ENCODE data around the gene SPACA4.
A peak's percentile ranks its signal among the peaks of the same experiment; 100 is the strongest.
"Not testable (repeated sequence)": the region's sequence is repeated elsewhere in the genome, so short reads cannot be mapped to it uniquely, and the experiment has no call there.

SPACA4 gene

GRCh38 chr19:48619692-48620585 lies 13.4 kb downstream of the SPACA4 start:
- DNase-seq: no peak

- DNase-seq: no peak
Measured at GRCh38 chr19:48623556-48624066, 17.1 kb downstream of the SPACA4 start.

GRCh38 chr19:48624067-48624594 lies 17.6 kb downstream of the SPACA4 start:
- DNase-seq: peak; percentile 92

- no peak for DNase-seq
Measured at GRCh38 chr19:48624791-48625723, 18.5 kb downstream of the SPACA4 start.

GRCh38 chr19:48625891-48626327 lies 19.4 kb downstream of the SPACA4 start:
- DNase-seq: no peak

GRCh38 chr19:48627201-48627864 lies 20.8 kb downstream of the SPACA4 start:
- DNase-seq: no peak

- no peak for DNase-seq
Measured at GRCh38 chr19:48627865-48628314, 21.3 kb downstream of the SPACA4 start.

GRCh38 chr19:48628486-48629296 lies 22.1 kb downstream of the SPACA4 start:
- DNase-seq: no peak

GRCh38 chr19:48629297-48629598 lies 22.7 kb downstream of the SPACA4 start:
- DNase-seq: no peak

- no peak for DNase-seq
Measured at GRCh38 chr19:48629599-48630295, 23.2 kb downstream of the SPACA4 start.

GRCh38 chr19:48630296-48631063 lies 23.9 kb downstream of the SPACA4 start:
- DNase-seq: no peak

GRCh38 chr19:48631225-48631624 lies 24.7 kb downstream of the SPACA4 start:
- DNase-seq: no peak

GRCh38 chr19:48632286-48632685 lies 25.7 kb downstream of the SPACA4 start:
- not testable (repeated sequence) for DNase-seq

- DNase-seq: no peak
Measured at GRCh38 chr19:48632692-48633147, 26.2 kb downstream of the SPACA4 start.

- DNase-seq: no peak
Measured at GRCh38 chr19:48633148-48634035, 26.9 kb downstream of the SPACA4 start.

GRCh38 chr19:48634036-48634342 lies 27.4 kb downstream of the SPACA4 start:
- no peak for DNase-seq

- peak; percentile 88 for DNase-seq
Measured at GRCh38 chr19:48634424-48635262, 28.1 kb downstream of the SPACA4 start.

- peak; percentile 66 for DNase-seq
Measured at GRCh38 chr19:48635263-48635965, 28.9 kb downstream of the SPACA4 start.

Measured in activated T-cell treated with anti-CD3 and anti-CD28 coated beads for 4 hours (primary cell).